IPS DF 6.9 (cell line): ENCODE measurements around the gene LDB1.

Source experiments
- DNase-seq: peaks from one replicate; pipeline ENCODE4 v3.0.0-alpha.2; 2013; ENCODE audit warnings: low read depth, low spot score
- H3K27ac ChIP-seq: one replicate; pipeline ENCODE4 v1.5.1; 2013; ENCODE audit warnings: low read length, control low read depth
- H3K27me3 ChIP-seq: 2 replicates; pipeline ENCODE4 v1.6.1; 2013; ENCODE audit warnings: mild to moderate bottlenecking, low read length; ENCODE audit not compliant: control insufficient read depth, insufficient read depth
- H3K36me3 ChIP-seq: 2 replicates; pipeline ENCODE4 v1.6.1; 2013; ENCODE audit warnings: low read length; ENCODE audit not compliant: control insufficient read depth, insufficient read depth
- H3K4me1 ChIP-seq: 2 replicates; pipeline ENCODE4 v1.6.1; 2013; ENCODE audit warnings: low read length; ENCODE audit not compliant: control insufficient read depth, insufficient read depth
- H3K4me3 ChIP-seq: 2 replicates; pipeline ENCODE4 v1.5.1; 2013; ENCODE audit warnings: mild to moderate bottlenecking, low read length
- H3K9me3 ChIP-seq: 2 replicates; pipeline ENCODE4 v1.6.1; 2013; ENCODE audit warnings: low read length, inconsistent platforms; ENCODE audit not compliant: control insufficient read depth, insufficient read depth
- WGBS: extraction: QIAGEN DNeasy Blood & Tissue Kit; methylation state at CpG from one replicate; pipeline ENCODE4 v1.1.7; 2013; ENCODE audit warnings: mixed read lengths, missing lambda C conversion rate; ENCODE audit not compliant: insufficient read length, insufficient coverage; 5-methylcytosine and 5-hydroxymethylcytosine counted together

LDB1 gene

DNA sequence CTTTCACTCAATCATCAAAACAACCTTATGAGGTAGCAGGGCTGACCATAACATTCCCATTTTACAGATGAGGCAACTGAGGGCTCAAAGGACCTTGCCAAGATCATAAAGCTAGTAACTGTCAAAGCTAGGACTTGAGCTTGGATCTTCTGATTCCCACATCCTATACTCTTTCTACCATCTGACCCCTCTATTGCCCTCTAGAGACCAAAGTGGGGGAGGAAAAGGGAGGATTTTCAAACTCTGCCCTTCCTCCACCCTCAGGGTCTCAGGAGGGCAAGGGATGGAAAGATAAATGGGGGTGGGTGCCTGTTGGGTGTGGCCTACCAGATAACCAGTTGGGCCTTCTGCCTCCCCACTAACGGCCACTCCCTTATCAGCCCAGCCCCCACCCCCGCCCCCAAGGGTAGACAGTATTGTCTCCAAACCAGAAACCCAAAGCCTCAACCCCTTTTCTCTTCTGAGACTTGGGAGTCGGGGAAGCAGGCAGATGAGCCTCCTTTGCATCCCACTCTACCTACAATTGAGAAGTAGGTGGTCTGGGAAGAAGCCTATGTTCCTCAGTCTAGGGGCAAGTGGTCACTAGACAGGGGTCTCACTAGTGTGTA, 7.9 kb downstream of the LDB1 start:
- DNase-seq, result no peak
- Histone ChIP-seq H3K27ac (no peak overlapping the region), H3K4me1 (peaks cover 9% of the 10 kb centered on the region), H3K36me3 (peaks cover 37% of the 10 kb centered on the region), H3K4me3 (no peak overlapping the region), H3K9me3 (no peaks in the 10 kb centered on the region), H3K27me3 (no peaks in the 10 kb centered on the region)
- no CpG with 5 or more reads among the region's 3 CpGs for WGBS

DNA sequence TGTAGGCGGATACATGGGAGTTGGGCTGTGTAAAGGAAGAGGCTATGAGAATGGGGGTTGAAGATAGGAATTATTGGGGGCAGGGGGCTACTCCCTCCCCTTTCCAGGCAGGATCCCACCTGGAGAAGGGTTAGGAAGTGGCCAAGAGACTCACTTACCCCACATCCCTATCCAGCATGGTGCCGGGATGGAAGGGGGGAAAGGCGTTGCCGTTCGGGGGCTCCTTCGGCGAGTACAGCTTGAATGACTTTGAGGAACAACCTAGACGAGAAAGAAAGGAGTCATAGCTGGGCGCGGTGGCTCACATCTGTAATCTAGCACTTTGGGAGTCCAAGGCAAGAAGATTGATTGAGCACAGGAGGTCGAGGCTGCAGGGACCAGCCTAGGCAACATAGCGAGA, 8.9 kb downstream of the LDB1 start:
- H3K4me1 ChIP-seq, result peaks cover 6% of the 10 kb centered on the region
- H3K27me3 ChIP-seq, result no peaks in the 10 kb centered on the region
- H3K27ac ChIP-seq, result no peak overlapping the region
- WGBS, result no CpG with 5 or more reads among the region's 12 CpGs
- no peak overlapping the region for H3K4me3 ChIP-seq
- H3K36me3 ChIP-seq, result peaks cover 42% of the 10 kb centered on the region
- no peak for DNase-seq
- H3K9me3 ChIP-seq, result no peaks in the 10 kb centered on the region

- WGBS, result no CpG with 5 or more reads among the region's 24 CpGs
- Histone ChIP-seq H3K36me3 (peaks cover 42% of the 10 kb centered on the region), H3K4me1 (peaks cover 2% of the 10 kb centered on the region)
Measured at GRCh38 chr10:102109166-102110116, 10.7 kb downstream of the LDB1 start.

GRCh38 chr10:102106998-102107397, 13.2 kb downstream of the LDB1 start:
- no peak overlapping the region for H3K4me3 ChIP-seq
- no peaks in the 10 kb centered on the region for H3K9me3 ChIP-seq
- DNase-seq, result no peak
- H3K27ac ChIP-seq, result no peak overlapping the region
- peaks cover 47% of the 10 kb centered on the region for H3K36me3 ChIP-seq
- no CpG with 5 or more reads among the region's 2 CpGs for WGBS
- no peaks in the 10 kb centered on the region for H3K4me1 ChIP-seq
- H3K27me3 ChIP-seq, result no peaks in the 10 kb centered on the region

More at GRCh38 chr10:102109166-102110116, 10.7 kb downstream of the LDB1 start:
- Histone ChIP-seq H3K9me3 (no peaks in the 10 kb centered on the region), H3K4me3 (no peak overlapping the region), H3K27ac (no peak overlapping the region), H3K27me3 (no peaks in the 10 kb centered on the region)
- no peak for DNase-seq

GRCh38 chr10:102102421-102102820, 17.7 kb downstream of the LDB1 start:
- H3K36me3 ChIP-seq, result peaks cover 10% of the 10 kb centered on the region; the same call in 1 of the 2 replicates
- no peaks in the 10 kb centered on the region for H3K27me3 ChIP-seq
- H3K4me1 ChIP-seq, result no peaks in the 10 kb centered on the region
- no peak overlapping the region for H3K4me3 ChIP-seq
- no peak overlapping the region for H3K27ac ChIP-seq
- WGBS, result no CpG with 5 or more reads among the region's 1 CpG
- no peak for DNase-seq
- H3K9me3 ChIP-seq, result no peaks in the 10 kb centered on the region

DNA sequence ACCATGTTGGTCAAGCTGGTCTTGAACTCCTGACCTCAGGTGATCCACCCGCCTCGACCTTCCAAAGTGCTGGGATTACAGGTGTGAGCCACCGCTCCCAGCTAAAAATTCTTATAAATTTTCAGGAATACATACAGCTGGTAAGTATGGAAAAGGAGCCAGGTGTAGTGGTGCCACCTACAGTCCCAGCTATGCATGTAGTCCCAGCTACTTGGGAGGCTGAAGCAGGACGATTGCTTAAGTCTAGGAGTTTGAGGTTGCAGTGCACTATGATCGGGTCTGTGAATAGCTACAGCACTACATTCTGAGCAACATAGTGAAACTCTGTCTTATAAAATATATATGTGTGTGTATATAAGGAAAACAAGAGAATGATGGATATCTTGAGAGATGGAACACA, 19.0 kb downstream of the LDB1 start:
- no peak overlapping the region for H3K4me3 ChIP-seq
- H3K27ac ChIP-seq, result no peak overlapping the region
- DNase-seq, result no peak
- no peaks in the 10 kb centered on the region for H3K4me1 ChIP-seq
- WGBS, result no CpG with 5 or more reads among the region's 5 CpGs
- H3K36me3 ChIP-seq, result peaks cover 5% of the 10 kb centered on the region; the same call in 1 of the 2 replicates
- H3K9me3 ChIP-seq, result no peaks in the 10 kb centered on the region
- H3K27me3 ChIP-seq, result no peaks in the 10 kb centered on the region

DNA sequence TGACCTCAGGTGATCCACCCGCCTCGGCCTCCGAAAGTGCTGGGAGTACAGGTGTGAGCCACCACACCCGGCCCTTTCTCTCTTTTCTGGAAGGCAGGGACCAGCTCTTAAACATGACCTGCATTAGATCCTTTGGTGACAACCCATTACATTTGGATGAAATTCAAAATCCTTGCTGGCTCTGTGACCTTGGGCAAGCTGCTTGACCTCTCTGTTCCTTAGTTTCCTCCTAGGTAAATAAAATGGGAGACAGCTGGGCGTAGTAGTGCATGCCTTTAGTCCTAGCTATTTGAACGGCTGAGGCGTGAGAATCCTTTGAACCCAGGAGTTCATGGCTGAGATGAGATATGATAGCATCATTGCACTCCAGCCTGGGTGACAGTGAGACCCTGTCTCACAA, 23.7 kb downstream of the LDB1 start:
- H3K4me1 ChIP-seq, result no peaks in the 10 kb centered on the region
- H3K36me3 ChIP-seq, result no peaks in the 10 kb centered on the region
- no peak overlapping the region for H3K27ac ChIP-seq
- no peak for DNase-seq
- whole genome bisulfite sequencing, result no CpG with 5 or more reads among the region's 7 CpGs
- H3K27me3 ChIP-seq, result no peaks in the 10 kb centered on the region
- no peaks in the 10 kb centered on the region for H3K9me3 ChIP-seq
- no peak overlapping the region for H3K4me3 ChIP-seq

DNA sequence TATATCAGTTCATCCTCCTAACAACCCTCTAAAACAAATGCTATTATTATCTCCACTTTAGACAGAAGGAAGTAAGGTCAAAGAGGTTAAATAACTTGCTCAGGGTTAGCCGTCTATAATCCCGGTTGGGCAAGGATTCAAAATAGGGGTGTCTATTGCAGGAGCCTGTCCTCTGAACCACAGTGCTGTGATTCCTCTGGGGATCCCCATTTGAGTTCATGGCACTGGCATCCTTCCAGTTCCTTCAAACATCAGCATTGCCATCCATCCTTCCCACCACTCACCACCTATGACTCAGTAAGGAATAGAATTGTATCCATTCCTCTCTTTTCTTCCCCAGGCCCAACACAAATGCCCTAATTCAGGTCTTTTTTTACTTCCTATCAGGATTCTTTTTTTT, 29.4 kb downstream of the LDB1 start:
- H3K36me3 ChIP-seq, result no peaks in the 10 kb centered on the region
- H3K4me1 ChIP-seq, result no peaks in the 10 kb centered on the region
- WGBS, result no CpG with 5 or more reads among the region's 2 CpGs
- no peak overlapping the region for H3K27ac ChIP-seq
- H3K9me3 ChIP-seq, result no peaks in the 10 kb centered on the region
- DNase-seq, result no peak
- no peaks in the 10 kb centered on the region for H3K27me3 ChIP-seq
- H3K4me3 ChIP-seq, result no peak overlapping the region

DNA sequence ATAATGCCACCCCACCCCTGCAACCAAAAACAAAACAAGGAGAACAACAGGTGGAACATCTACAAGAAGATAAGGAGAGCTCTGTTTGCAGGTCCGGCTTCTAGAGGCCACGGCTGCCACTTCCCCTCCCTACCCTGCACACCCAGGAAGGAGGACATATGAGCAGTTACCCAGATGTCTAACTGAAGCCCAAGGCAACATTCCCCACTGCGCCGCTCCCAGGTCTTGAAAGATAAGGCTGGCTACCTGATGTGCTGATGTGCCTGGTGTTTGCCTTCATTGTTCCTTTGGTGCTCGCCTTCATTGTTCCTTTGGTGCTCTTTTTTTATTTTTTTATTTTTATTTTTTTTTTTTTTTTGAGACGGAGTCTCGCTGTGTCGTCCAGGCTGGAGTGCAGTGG, 34.0 kb downstream of the LDB1 start:
- Histone ChIP-seq H3K9me3 (no peaks in the 10 kb centered on the region), H3K4me3 (no peak overlapping the region), H3K36me3 (no peaks in the 10 kb centered on the region), H3K4me1 (no peaks in the 10 kb centered on the region), H3K27ac (no peak overlapping the region), H3K27me3 (no peaks in the 10 kb centered on the region)
- DNase-seq, result no peak
- no CpG with 5 or more reads among the region's 8 CpGs for WGBS

- H3K9me3 ChIP-seq, result no peaks in the 10 kb centered on the region
- DNase-seq, result no peak
- H3K27ac ChIP-seq, result no peak overlapping the region
- no peaks in the 10 kb centered on the region for H3K4me1 ChIP-seq
- no peaks in the 10 kb centered on the region for H3K27me3 ChIP-seq
- H3K36me3 ChIP-seq, result 0 out of 2 replicates have a peak, but pooled peaks cover 2% of the 10 kb centered on the region
- H3K4me3 ChIP-seq, result no peak overlapping the region
- WGBS, result no CpG with 5 or more reads among the region's 3 CpGs
Measured at GRCh38 chr10:102085336-102085735, 34.8 kb downstream of the LDB1 start.
